ENCODE data around the gene TWF2. TPM values are rescaled to one million over a fixed set of nuclear protein-coding genes. Genes with fewer than 3 reads are reported as not detected.
A peak's percentile ranks its signal among the peaks of the same experiment; 100 is the strongest.

Gene TWF2
- total and polyA plus RNA-seq, 9 of the 15 experiments (the other 6 are each of a cell fraction or from before 2014, with no cell fraction given), result 0.11 to 61.9 (median 29.7) TPM

GRCh38 chr3:52232279-52233107, 6.5 kb downstream of the TWF2 start (continued):
- TF ChIP-seq TCFL5 (CRISPR knock-in tag; conservative IDR thresholded peaks at IDR 0.05) (no peak), RAD21 (CRISPR knock-in tag; conservative IDR thresholded peaks at IDR 0.05 in 1 of 2, IDR thresholded peaks at IDR 0.05 in 1 of 2) (peak in 1 of 2 experiments; percentile 45; a peak in 2 of 4 replicates), ZBTB33 (CRISPR knock-in tag; IDR thresholded peaks at IDR 0.05) (peak; percentile 85), MLLT1 (IDR thresholded peaks at IDR 0.05) (peak in 1 of 2 experiments; percentile 56; a peak in 1 of 4 replicates)

Data from K562 (cell line).